NCI-H2029 treated with DMSO at 0.1 percent for 48 hours (cell line): ENCODE measurements around the gene NFIA.
"Not testable (repeated sequence)": the region's sequence is repeated elsewhere in the genome, so short reads cannot be mapped to it uniquely, and the experiment has no call there.

Source experiments
- DNase-seq: peaks from one replicate; lab custom pipeline; 2025; lab: John Stamatoyannopoulos, UW

The NFIA gene

DNA sequence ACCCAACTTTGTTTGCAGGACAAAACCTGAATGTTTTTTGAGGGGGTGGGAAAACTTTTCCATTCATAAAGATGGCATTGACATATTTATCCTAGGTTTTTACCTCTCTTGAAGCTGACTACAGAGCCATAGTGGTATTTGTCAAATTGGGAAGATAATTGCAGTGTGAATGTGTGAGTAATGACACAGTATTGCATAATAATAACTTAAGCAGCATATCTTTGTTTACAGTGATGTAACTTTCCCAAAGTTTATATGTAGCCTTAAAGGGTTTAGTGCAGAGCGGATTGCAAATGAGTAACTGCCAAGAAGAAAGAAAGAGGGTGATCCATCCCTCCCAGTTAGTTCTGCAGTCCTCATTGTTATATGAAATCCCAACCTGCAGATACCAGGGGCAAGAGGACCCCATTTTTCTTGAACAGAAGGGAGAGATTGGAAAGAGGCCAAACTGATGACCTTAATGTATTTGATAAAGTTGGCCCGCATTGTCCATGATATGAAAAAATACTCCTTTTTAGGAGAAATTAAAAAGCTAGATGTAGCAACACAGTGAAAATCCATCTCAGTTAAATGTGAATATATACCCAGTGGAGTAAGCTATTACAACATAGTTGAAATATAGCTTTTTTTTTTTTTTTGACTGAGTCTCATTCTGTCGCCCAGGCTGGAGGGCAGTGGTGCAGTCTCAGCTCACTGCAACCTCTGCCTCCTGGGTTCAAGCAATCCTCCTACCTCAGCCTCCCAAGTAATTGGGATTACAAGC, 23.7 kb upstream of the NFIA start:
- no peak for DNase-seq

DNA sequence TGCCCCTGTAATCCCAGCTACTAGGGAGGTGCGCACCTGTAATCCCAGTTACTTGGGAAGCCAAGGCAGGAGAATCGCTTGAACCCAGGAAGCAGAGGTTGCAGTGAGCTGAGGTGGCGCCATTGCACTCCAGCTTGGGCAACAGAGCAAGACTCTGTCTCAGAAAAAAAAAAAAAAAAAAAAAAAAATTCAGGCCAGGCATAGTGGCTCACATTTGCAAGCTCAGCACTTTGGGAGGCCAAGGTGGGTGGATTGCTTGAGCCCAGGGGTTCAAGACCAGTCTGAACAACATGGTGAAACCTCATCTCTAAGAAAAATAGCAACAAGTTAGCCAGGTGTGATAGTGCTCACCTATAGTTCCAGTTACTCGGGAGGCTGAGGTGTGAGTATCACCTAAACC, 20.8 kb upstream of the NFIA start:
- not testable (repeated sequence) for DNase-seq

DNA sequence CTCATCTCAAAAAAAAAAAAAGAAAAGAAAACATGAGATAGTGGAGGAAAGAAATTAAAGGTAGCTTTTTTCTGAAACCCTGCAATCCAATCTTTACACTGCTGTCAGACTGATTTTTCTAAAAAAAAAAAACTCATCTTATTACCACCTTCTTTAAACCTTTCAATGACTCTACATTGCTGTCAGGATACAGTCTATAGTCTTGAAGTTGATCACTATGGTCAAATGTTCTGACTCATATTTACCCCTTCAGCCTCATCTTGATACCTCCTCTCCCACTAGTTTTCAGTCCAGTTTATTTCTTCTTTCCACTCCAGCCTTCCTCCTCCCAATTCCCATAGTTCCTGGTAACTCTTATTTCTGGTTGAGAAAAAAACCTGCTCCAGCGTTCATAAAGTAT, 17.7 kb upstream of the NFIA start:
- DNase-seq = no peak

DNA sequence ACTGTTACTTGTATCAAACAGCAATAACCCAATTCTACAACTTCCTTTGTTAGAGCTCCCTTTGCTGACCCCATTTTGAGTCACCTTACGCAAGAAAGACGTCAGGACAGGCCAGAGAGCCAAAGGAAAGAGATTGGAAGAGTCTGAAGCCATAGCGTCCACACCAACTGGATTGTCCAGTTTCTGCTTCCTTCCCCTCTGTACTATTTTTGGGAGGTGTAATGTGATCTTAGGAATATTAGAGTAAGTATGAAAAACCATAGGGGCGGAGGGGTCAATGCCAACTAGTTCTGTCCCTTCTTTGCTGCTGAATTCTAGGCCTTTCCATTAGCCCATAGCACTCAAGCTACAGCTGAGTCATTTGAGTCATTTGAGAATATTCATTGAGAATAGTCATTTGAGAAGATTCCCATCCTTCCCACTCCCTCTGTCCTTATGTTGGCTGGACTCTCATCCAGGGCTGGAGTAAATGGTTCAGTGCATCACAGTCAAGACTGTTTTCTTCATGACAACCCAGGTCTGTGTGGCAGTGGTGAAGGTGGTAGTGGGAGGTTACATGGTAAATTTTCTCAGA, 14.8 kb upstream of the NFIA start:
- no peak for DNase-seq

DNA sequence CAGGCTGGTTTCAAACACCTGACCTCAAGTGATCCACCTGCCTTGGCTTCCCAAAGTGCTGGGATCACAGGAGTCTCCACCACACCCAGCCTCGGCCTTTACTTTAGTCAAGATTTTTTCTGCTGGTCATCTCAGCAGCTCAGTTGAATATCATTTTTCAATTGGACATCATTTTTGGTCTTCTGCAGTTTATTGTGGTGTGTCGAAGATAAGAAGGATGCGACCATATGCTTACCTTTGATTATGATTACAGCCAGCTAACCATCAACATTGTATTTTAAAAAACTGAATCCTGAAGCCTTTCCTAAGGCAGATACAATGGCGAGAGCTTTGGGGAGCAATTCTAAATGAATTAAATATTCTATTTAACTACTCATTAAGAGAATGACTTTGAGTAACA, 12.3 kb upstream of the NFIA start:
- DNase-seq = no peak

DNA sequence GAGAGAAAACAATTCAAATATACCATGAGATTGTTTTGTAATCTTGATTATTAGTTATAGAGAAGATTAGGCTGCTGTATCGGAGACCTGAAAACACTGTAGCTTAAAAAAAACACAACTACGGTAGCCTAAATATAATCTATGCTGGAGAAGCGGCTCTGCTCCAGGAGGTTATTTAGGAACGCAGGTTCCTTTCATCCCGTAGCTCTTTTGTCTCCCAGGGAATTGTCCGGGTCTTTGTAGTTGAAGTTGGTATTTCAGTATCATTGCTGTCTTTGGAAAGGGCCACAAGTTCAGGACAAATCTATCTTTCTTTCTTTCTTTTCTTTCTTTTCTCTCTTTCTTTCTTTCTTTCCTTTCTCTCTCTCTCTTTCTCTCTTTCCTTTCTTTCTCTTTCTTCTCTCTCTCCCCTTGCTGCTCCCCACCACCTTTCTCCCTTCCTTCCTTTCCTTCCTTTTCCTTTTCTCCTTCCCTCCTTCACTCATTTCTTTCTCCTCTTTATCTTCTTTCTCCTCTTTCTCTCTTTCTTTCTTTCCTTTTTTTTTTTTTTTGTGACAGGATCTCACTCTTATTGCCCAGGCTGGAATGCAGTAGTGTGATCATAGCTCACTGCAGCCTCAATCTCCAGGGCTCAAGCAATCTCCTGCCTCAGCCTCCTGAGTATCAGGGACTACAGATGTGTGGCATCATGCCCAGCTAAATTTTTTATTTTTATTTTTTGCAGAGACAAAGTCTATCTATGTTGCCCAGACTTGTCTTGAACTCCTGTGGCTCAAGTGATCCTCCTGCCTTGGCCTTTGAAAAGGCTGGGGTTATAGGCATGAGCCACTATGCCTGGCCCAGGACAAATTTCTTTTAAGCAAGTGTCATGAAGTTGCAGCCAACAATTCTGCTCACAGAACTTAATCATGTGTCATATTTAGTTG, 10.9 kb upstream of the NFIA start:
- no peak for DNase-seq

- no peak for DNase-seq
Measured at GRCh38 chr1:61073871-61074270, 8.5 kb upstream of the NFIA start.

- not testable (repeated sequence) for DNase-seq
Measured at GRCh38 chr1:61075833-61076232, 6.5 kb upstream of the NFIA start.

DNA sequence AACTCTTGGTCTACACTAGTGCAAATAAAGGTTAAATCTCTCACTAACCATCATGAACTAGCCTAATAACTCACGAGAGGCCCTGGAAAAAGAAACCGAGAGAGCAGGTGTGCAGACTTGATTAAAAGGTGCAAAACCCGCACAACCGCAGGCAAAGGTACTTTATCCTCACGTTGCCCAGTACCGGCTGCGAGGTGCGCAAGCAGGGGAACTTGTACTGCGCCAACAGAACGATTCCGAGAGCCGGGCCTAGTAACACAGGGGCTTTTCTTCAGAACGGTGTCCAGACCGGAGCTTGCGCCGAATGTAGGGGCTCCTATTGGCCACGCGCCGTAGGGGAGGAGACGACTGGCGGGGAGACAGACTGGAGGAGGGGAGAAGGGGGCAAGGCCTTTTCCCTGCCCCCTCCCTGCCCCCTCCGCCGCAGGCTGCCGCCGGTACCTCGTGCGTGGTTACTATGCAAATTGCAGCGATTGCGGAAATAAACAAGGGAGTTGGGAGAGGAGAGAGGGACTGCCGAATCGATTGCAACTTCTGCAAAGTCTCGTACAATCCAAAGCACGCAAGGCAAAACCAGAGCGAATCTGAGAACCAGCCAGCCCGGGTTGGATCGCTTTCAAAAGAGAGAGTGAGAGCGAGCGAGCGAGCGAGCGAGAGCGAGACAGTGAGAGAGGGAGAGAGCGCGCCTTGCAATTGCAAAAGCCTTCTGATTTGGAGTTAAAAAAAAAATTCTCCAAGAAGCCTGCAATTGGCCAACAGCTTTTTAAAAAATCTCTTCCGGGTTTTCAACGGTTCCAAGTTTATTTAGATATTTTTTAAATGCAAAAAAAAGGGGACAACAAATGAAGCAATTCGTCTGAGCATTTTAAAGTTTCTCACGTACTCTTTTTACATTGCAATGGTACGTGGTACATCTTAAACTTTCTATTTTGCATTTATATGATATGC, 5.4 kb upstream of the NFIA start:
- peak; percentile 100 for DNase-seq

- DNase-seq = peak; percentile 100
Measured at GRCh38 chr1:61077676-61078541, 4.5 kb upstream of the NFIA start.

DNA sequence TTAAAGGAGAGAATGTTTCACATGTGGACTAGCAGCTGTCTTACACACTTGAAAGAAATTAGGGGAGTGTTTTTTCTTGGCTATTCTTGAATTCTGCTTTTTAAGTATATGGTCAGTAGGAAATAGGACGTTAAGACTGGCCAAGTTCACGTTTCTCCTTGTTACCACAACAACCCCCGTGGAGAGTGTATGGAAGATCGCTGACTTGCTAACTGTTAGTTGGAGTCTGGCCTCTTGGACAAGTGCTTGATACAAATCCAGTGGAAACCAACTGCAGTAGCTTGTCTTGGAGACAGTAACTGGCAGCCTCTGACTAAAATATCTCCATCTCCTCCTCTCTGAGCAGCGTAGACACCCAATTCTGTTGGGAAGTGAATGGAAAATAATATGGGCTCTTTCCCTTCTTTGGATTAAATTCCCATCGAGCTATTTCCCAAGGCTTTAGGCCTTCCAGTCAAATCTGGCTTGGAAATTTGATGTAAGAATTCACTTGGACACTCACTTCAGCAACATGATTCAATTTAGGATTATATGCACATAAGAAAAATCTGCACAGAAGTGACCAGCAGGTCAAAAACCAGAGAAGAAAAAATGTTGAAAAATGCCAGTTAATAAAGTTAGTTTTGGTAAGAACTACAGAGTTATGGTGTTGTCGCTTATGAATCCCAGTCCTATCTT, 3.6 kb upstream of the NFIA start:
- peak; percentile 75 for DNase-seq

DNA sequence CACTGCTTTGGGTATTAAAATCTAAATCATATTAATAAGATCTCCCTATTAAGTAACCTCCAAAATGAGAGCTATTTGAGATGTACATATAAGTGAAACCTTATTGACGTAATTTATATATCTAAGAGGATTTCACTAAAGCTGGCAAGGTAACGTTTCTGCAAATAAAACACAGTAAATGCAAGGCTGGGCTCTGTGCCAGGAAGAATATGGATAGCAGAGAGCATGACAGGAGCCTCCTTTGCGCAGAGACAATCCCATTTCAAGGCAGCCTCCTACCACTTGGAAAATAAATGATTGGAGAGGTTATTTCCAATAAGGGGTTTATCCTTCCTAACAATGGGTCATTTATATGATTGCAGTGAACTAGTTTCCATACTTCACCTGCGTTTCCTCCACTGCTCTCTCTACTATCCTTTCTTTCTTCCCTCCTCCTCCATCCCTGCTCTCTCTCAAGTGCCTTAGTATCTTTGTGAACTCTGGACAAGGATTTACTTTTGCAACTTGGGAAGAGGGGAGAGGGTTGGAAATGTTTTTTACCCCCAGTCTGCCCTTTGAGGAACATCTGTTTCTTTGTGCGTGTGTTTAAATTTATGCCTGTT, 3.0 kb upstream of the NFIA start:
- peak; percentile 93 for DNase-seq

GRCh38 chr1:61079898-61080336, 2.4 kb upstream of the NFIA start:
- DNase-seq = peak; percentile 88

GRCh38 chr1:61080413-61081143, 1.8 kb upstream of the NFIA start:
- DNase-seq = peak; percentile 79

DNA sequence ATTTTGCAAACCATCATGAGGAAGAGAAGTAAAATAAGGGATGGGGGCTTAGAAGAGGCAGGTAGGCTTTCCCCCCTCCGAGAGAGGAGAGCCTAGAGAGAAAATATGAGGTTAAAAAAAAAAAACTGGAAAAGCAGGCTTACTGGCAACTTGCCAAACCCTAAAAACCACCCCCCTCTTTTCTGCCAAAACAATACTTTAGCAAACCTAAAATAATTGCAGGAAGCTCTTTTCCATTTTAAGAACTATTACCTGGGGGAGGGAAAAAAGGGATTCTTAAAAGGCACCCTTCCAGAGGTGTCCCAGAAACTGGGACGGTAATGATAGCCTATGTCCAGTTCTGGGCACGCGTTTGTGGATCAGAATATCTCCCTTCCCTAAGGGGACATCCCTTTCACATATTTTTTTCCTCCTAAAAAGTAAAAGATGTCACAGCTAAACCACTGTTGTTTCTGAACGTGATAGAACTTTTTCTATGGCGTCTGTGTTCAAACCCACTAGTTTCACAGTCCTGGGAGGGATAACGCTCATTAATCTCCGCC, 1.1 kb upstream of the NFIA start:
- DNase-seq = peak; percentile 79

- DNase-seq = peak; percentile 86
Measured at GRCh38 chr1:61081686-61082310, 563 bp upstream of the NFIA start.

DNA sequence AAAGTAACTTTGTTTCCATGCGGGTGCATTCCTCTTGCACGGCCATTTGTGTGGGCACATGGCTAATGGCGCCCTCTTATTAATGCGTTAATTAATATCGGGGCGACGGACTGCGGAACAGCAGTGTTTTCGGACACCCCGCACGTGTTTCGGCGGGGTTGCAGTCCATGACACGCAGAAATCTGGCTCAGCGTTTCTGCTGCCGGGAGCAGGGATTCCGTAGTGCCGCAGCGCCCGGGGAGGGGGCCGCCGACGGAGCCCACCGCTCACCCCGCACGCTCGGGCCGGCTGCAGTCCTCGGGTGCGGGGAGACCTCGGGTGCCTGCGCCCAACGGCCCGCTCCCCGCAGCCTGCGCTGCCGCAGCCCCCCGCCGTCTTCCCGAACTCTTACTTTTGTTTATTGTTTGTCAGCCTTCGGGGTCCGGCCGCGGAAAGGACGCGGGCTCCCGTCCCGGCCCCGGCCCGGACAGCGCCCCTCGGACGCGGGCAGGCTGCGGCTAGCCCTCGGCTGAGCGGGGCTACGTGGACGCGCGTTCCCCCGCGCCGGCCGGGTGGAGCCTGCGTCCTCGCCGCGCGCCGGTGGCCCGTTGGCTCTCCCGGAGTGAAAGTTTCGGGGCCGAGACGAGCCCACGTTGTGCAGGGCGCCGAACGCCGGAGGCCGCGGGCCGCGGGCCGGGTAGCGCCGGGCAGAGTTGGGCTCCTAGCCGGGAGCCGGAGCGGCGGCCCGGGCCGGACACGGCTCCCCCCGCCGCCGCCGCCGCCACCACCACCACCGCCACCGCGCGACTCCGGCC, 849 bp downstream of the NFIA start:
- DNase-seq = no peak
